Heart left ventricle (tissue), 16 donors: ENCODE data around the gene EPHX1. TPM values are rescaled to one million over a fixed set of nuclear protein-coding genes. Genes with fewer than 3 reads are reported as not detected.
A peak's percentile ranks its signal among the peaks of the same experiment; 100 is the strongest.

Experiments used
- ATAC-seq, 4 donors: fragments of 200-7000 bp; cut with Tn5 transposase; one replicate each; pipeline ENCODE4 v1.9.1; 2020 to 2022; ENCODE audit warnings: moderate library complexity in 4 of 4, mild to moderate bottlenecking in 3 of 4, moderate number of reproducible peaks in 1 of 4
- DNase-seq, 5 donors: peaks; one replicate each; pipeline ENCODE4 v3.0.0-alpha.2; 2020
- H3K27ac ChIP-seq, 12 donors: fragments of 200-600 bp; sonication (generic) in 4 of 12; one replicate each; pipeline versions ENCODE4 v1.5.0 to v1.8.0; 2016 to 2022; ENCODE audit warnings: mild to moderate bottlenecking in 2 of 12
- H3K27me3 ChIP-seq, 9 donors: fragments of 200-600 bp; sonication (generic) in 2 of 9; one replicate each; pipeline versions ENCODE4 v1.5.1 to v1.8.0; 2016 to 2022; ENCODE audit warnings: mild to moderate bottlenecking in 3 of 9
- H3K36me3 ChIP-seq, 9 donors: fragments of 200-600 bp; sonication (generic) in 2 of 9; one replicate each; pipeline versions ENCODE4 v1.5.0 to v1.8.0; 2018 to 2022; ENCODE audit warnings: mild to moderate bottlenecking in 2 of 9
- H3K4me1 ChIP-seq, 12 donors: fragments of 200-600 bp; sonication (generic) in 4 of 12; one replicate each; pipeline versions ENCODE4 v1.5.0 to v1.8.0; 2016 to 2022; ENCODE audit warnings: mild to moderate bottlenecking in 3 of 12
- H3K4me3 ChIP-seq, 12 donors: fragments of 200-600 bp; sonication (generic) in 4 of 12; one replicate each; pipeline versions ENCODE4 v1.5.0 to v1.8.0; 2017 to 2022; ENCODE audit warnings: mild to moderate bottlenecking in 9 of 12, moderate library complexity in 4 of 12
- H3K9me3 ChIP-seq, 12 donors: fragments of 200-600 bp; sonication (generic) in 4 of 12; one replicate each; pipeline versions ENCODE4 v1.5.0 to v1.8.0; 2016 to 2022; ENCODE audit warnings: mild to moderate bottlenecking in 1 of 12
- POLR2A ChIP-seq, 2 donors: fragments of 450-650 bp; IDR thresholded peaks; one replicate each; pipeline ENCODE4 v1.6.1; 2017; ENCODE audit warnings: antibody characterized with exemption in 2 of 2, mild to moderate bottlenecking in 2 of 2, moderate library complexity in 2 of 2
- WGBS, 4 donors: extraction: QIAGEN DNeasy Blood & Tissue Kit in 2 of 4; methylation state at CpG; one replicate each; pipeline versions ENCODE4 v1.1.5 to v1.1.7; 2013 to 2018; 5-methylcytosine and 5-hydroxymethylcytosine counted together
- intact Hi-C, 10 donors: fragments of 100-400 bp; cut with DNase I; formaldehyde crosslinking; loops; one replicate each; pipeline versions ENCODE4 v1.11.1 to v1.14.2; 2022
- polyA plus RNA-seq, 2 donors: library from polyadenylated mRNA; stranded (reverse); fragments of 200-250 nt; gene quantifications; one replicate each; pipeline ENCODE4 v1.2.3, GENCODE V29; 2013
- total RNA-seq, 9 donors: library from RNA; depleted of rRNA in 2 of 9; stranded (reverse); fragments of >200 nt in 2 of 9; fragmentation: NEBNext Ultra II Directional in 3 of 9; extraction: Animal tissue kit (Norgen Biotek cat#: 25700) in 3 of 9; gene quantifications; one replicate each; pipeline versions ENCODE4 v1.1.0 to v1.2.4, GENCODE V29; 2016 to 2023
- TF ChIP-seq, protein P1 (sequence below), 12 donors: fragments of 200-600 bp; sonication (generic) in 4 of 12; IDR thresholded peaks; one replicate each; pipeline versions ENCODE4 v1.5.0 to v1.8.0; 2018 to 2022; ENCODE audit warnings: antibody characterized with exemption in 12 of 12, mild to moderate bottlenecking in 5 of 12
- donor health status: ischemic (EF 13 %, LVEDD 7.1; RV severe dilation, severe dysfunction).
- donor health status: healthy with polysubstance abuse.
- donor health status: DM: no; HTN: yes; CAD: no.
- donor health status: DM: no; HTN: no; CAD: no.
- donor health status: ischemic (EF 25% LVEDD 6.9; RV normal size, moderate dysfunction).
- donor health status: ischemic (EF 25% LVEDD 5.7; RV mildly dilated, moderate dysfunction).
- donor health status: healthy.
- donor health status: DM: yes; HTN: yes; CAD: no.
- donor health status: ischemic (EF 35%, LVEDD 5.7; RV mildly dilated, moderate dysfunction).
- donor health status: nonischemic (EF 11% LVEDD 7.7; RV severe dilation, severe dysfunction).
- donor health status: DM: yes; HTN: yes; CAD: no.
- donor health status: PGD.
- donor health status: ischemic (EF 29% LVEDD 5.4; RV normal size, mild dysfunction).
- donor health status: nonischemic (EF 23%, LVEDD 6.1; RV moderate dilation, normal function).

EPHX1 gene
- total and polyA plus RNA-seq, 11 donors, result 22.2 to 96.8 (median 45.4) TPM

DNA sequence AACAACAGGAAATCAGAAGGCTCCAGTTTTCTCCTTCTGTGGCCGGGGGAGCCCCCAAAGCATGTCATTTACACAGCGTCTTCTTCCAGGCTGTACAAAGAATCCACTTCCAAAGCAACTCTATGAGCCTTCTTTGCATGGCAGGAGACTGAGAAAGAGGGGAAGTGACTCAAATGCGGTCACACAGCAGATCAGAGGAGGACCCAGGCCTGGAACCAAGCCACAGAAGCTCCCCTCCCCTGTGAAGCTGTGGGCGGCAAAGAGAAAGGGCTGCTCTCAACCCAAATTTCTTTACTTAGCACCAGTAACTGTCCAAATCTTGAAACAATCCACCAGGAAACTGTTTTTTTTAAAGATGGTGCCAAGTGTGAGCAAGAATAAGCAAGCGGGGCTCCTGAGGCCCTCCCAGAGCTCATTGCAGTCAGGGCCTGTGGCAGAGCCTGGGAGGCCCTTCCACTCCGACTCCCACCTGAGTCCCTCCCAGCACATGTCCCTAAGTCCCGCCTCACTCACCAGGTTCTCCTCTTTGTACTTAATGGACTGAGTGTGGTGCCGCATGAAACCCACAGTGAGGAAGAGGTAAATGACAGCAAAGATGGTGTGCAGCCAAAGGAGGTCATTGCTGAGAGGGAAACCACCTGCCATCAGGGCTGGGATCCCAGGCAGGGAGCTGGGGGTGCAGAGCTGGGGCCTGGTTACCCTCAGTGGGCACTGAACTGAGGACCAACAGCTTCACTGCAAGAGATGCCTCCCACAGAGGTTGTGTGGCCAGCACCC is 56.3 kb downstream of the EPHX1 start:
- 77 to 84% (median 82%) methylated on average over 8 of the region's 8 CpGs for WGBS, 4 donors
- Histone ChIP-seq H3K9me3 (no peaks in the 10 kb centered on the region), H3K4me1 (peaks cover 0 to 19% (median 0%) of the 10 kb centered on the region in 12 donors), H3K27ac (peak overlapping the region in 2 of 12 donors; percentile 22 to 44), H3K27me3 (no peaks in the 10 kb centered on the region), H3K4me3 (no peak overlapping the region), H3K36me3 (peaks cover 0 to 100% (median 97%) of the 10 kb centered on the region in 9 donors)
- intact Hi-C loops, result loop anchor here in 1 of 10 donors (10.0 kb wide), 1 partner anchor 109 kb away; no protein-coding TSS in a partner anchor
- TF ChIP-seq, protein P1, sequence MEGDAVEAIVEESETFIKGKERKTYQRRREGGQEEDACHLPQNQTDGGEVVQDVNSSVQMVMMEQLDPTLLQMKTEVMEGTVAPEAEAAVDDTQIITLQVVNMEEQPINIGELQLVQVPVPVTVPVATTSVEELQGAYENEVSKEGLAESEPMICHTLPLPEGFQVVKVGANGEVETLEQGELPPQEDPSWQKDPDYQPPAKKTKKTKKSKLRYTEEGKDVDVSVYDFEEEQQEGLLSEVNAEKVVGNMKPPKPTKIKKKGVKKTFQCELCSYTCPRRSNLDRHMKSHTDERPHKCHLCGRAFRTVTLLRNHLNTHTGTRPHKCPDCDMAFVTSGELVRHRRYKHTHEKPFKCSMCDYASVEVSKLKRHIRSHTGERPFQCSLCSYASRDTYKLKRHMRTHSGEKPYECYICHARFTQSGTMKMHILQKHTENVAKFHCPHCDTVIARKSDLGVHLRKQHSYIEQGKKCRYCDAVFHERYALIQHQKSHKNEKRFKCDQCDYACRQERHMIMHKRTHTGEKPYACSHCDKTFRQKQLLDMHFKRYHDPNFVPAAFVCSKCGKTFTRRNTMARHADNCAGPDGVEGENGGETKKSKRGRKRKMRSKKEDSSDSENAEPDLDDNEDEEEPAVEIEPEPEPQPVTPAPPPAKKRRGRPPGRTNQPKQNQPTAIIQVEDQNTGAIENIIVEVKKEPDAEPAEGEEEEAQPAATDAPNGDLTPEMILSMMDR (IDR thresholded peaks at IDR 0.05), result no peak
- TF ChIP-seq POLR2A (IDR thresholded peaks at IDR 0.05), result no peak
- DNase-seq (no peak), ATAC-seq (no peak)

DNA sequence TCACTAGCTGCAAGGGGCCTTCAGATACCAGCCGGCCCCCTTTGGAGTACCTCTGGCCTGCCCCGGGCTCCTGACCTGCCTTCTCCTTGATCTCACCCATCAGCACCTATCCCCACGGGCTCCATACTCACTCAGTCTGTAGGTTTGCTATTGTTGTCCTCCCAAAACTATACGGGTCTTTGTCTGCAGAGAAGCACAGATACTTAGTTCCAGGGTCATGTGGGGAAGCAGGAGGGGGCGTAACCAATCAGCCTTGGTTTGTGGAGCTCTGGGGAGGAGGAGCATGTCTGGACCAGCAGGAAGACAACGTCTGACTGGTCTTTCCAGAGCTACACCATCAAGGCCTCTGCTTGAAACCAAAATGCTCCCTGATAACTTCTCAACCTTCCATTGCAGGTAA is 57.1 kb downstream of the EPHX1 start:
- Histone ChIP-seq H3K36me3 (peaks cover 0 to 100% (median 97%) of the 10 kb centered on the region in 9 donors), H3K27ac (peak overlapping the region in 1 of 12 donors; percentile 44), H3K4me3 (no peak overlapping the region), H3K27me3 (no peaks in the 10 kb centered on the region), H3K4me1 (peaks cover 0 to 19% (median 0%) of the 10 kb centered on the region in 12 donors), H3K9me3 (no peaks in the 10 kb centered on the region)
- TF ChIP-seq, protein P1 (IDR thresholded peaks at IDR 0.05), result no peak
- TF ChIP-seq POLR2A (IDR thresholded peaks at IDR 0.05), result no peak
- ATAC-seq (no peak), DNase-seq (no peak)
- WGBS, 4 donors, result 69 to 84% (median 72%) methylated on average over 6 of the region's 6 CpGs
- intact Hi-C loops, result loop anchor here in 1 of 10 donors (10.0 kb wide), 1 partner anchor 108 kb away; no protein-coding TSS in a partner anchor

DNA sequence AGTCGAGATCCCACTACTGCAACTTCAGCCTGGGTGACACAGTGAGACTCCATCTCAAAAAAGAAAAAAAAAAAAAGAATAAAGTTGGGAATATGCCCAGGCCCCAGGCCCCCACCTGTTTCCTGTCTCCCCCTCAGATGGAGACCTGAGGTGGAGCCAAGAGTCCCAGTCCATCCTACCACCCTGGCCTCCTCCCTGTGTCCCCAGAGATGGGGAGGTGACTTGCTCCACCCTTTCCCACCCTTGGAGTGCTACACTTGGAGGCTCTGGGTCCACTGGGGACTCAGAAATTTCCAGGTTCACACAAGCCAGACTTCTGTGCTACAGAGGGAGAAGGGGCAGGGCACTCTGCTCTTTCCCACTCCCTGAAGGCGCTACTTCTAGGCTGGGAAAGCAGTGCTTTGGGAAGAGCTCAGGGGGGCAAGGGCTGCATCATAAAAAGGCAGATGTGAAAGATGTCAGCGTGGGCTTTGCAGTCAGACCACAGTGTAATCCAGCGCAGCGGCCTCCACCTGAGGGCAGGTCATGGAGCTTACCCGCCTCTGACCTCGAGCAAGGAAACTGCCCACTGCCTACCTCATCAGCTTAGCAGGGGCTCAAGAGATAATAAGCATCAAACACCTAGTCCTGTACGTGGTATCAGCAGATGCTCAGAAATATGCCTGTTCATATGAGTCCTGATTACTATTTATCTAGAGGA is 58.9 kb downstream of the EPHX1 start:
- H3K36me3 ChIP-seq, result peaks cover 0 to 100% (median 92%) of the 10 kb centered on the region in 9 donors
- no peak overlapping the region for H3K4me3 ChIP-seq
- no peaks in the 10 kb centered on the region for H3K9me3 ChIP-seq
- WGBS, 4 donors, result 86 to 91% (median 87%) methylated on average over 8 of the region's 8 CpGs
- ATAC-seq (peak; percentile 54 to 67 (median 62)), DNase-seq (no peak)
- H3K4me1 ChIP-seq, result peaks cover 0 to 19% (median 0%) of the 10 kb centered on the region in 12 donors
- no peak overlapping the region for H3K27ac ChIP-seq
- H3K27me3 ChIP-seq, result no peaks in the 10 kb centered on the region
- intact Hi-C loops, result loop anchor here in 1 of 10 donors (10.0 kb wide), 1 partner anchor 106 kb away; no protein-coding TSS in a partner anchor
- no peak for TF ChIP-seq POLR2A (IDR thresholded peaks at IDR 0.05)
- TF ChIP-seq, protein P1 (IDR thresholded peaks at IDR 0.05), result no peak

DNA sequence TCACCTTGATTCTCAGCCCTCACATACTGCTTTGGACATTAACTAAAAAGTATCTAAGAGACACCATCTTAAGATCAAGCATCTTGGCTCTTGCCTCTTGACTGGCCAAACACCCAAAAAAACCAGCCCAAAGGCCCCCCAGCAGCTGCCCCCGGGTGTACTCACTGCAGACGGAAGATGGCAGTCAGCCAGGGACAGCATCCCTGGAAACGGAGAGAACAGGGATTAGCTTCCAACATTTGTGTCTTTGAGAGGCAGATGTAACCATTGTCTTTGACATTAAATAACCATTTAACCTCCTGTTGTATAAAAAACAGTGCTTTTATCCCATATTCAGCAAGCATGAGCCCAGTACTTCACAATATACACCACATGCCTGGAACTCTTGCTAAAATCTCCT is 61.0 kb downstream of the EPHX1 start:
- no peak for ATAC-seq
- intact Hi-C loops, result loop anchor here in 1 of 10 donors (10.0 kb wide), 1 partner anchor 104 kb away; no protein-coding TSS in a partner anchor
- Histone ChIP-seq H3K36me3 (peaks cover 0 to 99% (median 89%) of the 10 kb centered on the region in 9 donors), H3K9me3 (no peaks in the 10 kb centered on the region), H3K27me3 (no peaks in the 10 kb centered on the region), H3K27ac (no peak overlapping the region), H3K4me3 (no peak overlapping the region), H3K4me1 (peaks cover 0 to 14% (median 0%) of the 10 kb centered on the region in 12 donors)
- 51 to 79% (median 66%) methylated on average over 3 of the region's 3 CpGs for WGBS, 4 donors
- DNase-seq, result no peak
- no peak for TF ChIP-seq POLR2A (IDR thresholded peaks at IDR 0.05)
- TF ChIP-seq, protein P1 (IDR thresholded peaks at IDR 0.05), result no peak
